GM19395 (cell line): Measurements from ENCODE around the gene MASP1.

Experiments
- ATAC-seq: cut with Tn5 transposase; IDR thresholded peaks from one replicate; pipeline ENCODE4 v1.9.1; 2021; ENCODE audit warnings: mild to moderate bottlenecking, moderate library complexity; ENCODE audit not compliant: unreplicated experiment

The MASP1 gene, protein sequence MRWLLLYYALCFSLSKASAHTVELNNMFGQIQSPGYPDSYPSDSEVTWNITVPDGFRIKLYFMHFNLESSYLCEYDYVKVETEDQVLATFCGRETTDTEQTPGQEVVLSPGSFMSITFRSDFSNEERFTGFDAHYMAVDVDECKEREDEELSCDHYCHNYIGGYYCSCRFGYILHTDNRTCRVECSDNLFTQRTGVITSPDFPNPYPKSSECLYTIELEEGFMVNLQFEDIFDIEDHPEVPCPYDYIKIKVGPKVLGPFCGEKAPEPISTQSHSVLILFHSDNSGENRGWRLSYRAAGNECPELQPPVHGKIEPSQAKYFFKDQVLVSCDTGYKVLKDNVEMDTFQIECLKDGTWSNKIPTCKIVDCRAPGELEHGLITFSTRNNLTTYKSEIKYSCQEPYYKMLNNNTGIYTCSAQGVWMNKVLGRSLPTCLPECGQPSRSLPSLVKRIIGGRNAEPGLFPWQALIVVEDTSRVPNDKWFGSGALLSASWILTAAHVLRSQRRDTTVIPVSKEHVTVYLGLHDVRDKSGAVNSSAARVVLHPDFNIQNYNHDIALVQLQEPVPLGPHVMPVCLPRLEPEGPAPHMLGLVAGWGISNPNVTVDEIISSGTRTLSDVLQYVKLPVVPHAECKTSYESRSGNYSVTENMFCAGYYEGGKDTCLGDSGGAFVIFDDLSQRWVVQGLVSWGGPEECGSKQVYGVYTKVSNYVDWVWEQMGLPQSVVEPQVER

DNA sequence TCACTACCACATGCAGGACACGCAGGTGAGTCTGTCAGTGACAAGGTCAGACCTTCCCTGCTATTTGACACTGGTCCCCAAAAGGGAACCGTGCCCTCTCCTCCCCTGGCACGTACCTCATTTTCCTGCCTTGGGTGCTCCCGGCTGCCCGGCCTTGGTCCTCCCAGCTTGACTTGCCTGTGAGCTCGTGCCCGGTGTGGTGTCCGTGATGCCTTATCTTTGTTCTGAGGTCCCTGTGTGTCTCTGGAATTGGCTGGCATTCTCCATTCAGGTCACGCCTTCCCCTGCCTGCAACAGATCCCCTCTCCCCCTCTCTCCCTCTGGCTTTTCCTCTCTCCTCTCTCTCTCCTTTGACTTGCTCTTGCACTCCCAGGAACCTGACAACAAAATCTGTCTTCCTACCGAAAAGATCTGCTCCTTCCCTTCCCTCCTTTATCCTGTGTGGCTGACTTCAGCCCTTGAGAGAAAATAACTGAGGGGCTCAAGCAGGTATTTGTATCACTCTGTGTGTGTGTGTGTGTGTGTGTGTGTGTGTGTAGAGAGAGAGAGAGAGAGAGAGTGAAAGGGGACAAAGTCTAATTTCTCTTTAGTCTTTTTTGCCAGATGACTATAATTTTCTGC is at the start of gene MASP1:
MASP1 (minus strand) TSS at position 226 of the 621 bp plus-strand sequence; CDS start at position 121, 105 bp downstream.
- ATAC-seq: no peak

DNA sequence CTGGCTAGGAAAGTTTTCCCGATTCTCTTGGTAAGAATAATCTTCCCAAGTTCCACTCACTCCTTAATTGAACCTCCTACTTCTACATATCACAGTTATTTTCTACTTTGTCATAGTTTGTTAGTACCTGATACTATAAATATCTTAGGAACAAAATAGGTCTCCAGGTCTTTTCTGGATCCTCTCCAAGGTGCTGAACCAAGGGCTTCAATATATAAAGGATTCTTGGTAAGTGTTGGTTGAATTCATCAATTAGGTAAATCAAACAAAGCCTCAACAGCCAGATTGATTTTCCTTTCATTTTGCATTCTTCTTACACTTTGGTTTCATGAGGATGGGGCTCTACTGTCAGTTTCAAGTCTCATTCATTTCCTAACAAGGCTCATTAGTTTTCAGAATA is 49.0 kb upstream of the MASP1 start:
- ATAC-seq: no peak

DNA sequence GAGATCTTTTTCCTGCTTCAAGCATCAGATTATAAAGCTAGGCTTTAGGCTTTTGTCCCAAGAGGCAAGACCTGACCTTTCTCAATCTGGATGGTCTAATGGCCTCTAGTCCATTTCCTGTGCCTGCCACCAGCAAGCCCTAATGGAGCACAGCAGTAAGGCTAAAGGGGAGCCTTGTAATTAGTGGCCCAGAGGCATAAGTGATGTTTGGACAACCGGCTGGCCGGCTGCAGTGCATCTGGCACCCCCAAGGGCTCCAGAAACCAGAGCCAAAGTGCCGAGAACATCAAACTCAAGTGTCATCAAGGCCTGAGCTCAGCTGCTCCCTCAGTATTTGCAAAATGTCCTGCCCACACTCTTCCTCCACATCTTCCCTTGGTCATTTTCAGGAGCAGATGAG is 44.8 kb upstream of the MASP1 start:
- ATAC-seq: no peak

DNA sequence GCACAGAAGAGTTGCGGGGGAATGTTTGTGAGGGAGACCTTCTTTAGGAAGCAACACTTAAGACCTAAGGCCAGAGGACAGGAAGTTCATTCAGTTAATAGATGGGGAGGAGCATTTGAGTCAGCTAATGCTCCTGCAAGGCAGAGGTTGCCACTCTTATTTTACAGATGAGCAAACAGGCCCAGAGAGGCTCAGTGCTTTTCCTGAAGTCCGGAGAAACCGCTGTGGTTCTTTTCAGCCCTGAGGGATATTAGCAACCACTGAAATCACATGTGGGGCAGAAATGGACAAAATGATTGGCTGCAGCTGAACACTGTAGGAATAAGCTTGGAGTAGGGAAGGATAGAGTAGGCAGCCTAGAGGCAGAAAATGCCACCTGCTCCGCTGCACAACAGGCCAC is 43.4 kb upstream of the MASP1 start:
- no peak for ATAC-seq

DNA sequence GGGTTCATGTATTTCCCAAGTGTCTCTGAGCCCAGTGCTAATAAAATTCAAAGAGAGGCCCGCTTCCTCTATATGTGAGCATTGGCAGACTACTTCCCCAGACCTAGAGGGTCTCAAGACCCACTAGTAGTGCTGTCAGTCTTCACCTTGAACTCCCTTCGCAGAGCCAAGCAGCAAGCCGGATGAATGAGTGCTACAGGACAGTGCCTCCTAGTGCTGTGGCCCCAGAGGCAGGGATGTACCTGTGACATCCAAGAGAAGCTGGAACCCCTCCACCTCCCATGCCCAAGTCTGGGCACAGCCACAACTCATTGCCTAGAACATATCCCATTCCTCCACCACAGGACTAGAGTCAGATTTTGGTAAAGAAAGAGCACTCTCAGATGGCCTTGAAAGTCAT is 37.2 kb upstream of the MASP1 start:
- ATAC-seq: no peak

DNA sequence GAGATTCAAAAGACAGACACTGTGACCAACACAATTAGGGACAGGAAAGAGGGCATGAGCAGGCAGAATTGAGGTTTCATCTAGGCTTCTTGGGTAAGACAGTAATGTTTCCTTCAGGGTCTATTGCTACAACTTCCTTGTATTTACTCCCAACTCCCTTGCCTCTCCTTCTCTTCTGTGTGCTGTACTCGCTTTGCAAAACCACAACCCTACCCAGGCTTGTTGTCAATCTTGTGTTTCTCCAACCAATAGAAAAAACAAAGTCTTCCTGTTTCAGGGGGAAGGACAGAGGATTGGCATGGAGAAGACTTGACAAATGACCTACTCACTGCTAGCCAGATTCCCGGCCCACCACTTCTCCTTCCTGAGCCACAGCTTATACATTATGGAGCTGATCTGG is 36.3 kb upstream of the MASP1 start:
- ATAC-seq: no peak

DNA sequence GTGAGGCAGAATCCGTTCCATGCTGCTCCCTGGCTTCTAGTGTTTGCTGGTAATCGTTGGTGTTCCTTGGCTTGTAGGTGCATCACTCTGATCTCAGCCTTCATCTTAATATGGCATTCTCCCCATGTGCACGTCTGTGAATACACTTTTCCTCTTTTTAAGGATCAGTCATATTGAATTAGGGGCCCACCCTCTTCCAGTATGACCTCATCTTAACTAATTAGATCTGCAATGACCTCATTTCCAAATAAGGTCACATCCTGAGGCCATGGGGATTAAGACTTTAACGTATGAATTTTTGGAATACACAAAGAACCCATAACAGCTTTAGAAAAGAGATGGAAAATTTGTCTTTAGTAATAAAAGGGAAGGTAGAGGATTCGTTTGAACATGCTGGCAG is 34.1 kb upstream of the MASP1 start:
- ATAC-seq: no peak

DNA sequence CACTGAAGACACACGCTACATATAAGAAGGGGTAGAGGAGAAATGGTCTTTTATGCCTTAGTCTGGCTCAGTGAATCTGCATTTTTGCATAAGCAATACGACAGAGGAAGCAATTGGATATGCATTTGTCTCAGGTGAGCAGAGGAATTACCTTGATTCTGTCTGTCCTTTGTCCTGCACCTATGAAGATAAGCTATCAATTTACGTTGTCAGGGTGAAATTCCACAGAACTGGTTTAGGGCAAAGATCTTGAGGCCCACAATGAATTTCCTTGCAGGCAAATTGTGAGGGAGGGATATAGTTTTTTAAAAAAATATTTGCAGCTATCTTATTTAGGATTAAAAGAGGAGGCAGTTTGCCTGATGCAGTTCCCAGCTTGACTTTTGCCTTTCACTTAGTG is 31.6 kb upstream of the MASP1 start:
- ATAC-seq: no peak

DNA sequence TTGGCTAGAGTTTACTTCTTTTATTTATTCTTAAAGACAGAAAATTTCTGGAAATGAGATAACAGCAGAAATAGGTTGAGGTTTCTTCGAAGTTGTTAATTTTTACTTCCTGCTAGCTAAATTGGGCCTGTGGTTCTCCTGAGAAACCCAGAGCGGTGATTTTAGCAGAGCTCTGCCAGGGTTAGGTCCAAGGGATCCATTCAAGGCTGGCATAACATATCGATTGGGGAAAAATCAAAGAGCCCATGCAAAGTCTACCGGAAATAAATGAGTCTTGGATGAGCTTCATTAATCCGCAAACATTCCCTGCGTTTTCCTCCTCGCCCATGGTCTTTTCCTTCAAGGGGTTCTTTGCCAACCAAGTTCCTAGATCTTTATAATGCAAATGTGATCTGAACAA is 30.8 kb upstream of the MASP1 start:
- ATAC-seq: no peak

DNA sequence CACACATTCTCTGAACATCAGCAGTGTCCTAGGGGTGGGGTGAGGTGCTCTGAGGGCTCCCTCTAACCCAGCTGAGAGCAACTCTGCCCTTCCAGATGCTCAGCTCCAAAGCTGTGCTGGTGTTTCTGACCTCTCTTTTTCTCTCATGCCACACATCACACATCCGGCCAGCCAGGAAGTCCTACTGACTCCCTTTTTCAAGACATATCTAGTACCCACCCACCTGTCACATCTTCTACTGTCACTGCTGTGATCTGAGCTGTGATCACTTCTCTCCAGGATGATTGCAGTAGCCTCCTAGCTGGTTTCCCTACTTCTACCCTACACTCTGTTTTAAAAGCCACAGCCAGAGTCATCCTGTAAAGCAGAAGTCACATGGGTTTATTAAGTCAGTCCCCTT is 30.2 kb upstream of the MASP1 start:
- ATAC-seq: no peak

DNA sequence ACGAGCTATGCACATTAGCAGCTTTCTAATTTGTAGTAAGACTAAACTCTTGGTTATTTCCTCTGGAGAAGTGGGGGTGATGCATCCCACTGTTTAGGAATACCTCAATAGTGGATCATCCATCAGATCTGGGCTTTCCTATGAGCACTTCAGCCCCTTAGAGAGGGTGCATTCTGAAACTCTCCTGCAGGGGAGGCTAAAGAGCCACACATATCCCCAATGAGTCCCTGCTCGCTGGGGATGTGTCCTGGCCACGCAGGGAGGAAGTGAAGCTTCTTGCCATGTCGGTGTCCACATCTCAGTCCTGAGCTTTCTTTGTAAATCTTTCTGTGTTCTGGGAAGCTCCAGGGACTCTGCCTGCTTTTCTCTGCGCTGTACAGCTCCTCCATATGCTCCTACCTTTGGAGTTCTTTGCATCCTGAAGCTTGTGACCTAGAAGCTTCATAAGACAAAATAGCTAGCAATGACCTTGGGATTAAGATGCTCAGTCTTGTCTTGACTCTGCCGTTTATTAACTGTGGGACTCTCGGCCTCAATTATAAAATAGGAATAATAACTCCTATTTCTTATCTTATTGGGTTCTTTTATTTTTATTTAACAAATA is 28.3 kb upstream of the MASP1 start:
- ATAC-seq: peak; percentile 92

DNA sequence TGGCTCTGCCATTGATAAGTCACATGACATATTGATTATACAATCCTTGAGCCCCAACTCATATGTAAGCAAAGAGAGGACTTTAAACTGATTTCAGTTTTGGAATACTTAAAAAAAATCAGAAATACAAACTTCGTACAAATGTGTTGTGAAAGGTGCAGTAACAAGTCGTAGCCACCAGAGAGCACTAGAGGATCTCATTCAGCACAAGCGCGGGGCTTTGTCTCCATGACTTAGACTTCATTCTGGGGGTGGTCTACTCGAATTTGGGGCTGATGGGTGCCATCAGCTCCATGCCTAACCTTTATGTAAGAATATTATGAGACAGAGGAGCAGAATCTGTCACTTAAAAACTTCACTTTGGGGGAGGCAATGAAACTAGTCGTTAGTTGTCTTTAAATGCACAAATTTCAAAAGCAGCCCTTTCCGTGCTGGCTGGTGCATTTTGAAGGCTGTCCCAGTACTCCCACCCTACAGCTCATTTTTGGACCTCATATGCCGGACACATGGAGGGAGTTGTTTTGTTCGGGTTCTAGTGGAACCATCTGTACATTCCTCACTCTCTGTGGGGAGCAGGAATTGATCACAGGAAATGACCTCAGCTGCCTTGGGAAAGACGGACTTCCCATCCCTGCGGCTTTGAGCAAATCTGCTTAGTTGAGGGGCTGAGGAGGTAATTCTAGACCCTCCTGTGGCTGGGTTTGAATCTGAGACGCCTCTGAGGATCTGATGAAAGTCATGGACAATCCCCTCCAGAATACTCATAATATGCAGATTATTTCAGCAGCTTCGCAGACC is 27.5 kb upstream of the MASP1 start:
- no peak for ATAC-seq

DNA sequence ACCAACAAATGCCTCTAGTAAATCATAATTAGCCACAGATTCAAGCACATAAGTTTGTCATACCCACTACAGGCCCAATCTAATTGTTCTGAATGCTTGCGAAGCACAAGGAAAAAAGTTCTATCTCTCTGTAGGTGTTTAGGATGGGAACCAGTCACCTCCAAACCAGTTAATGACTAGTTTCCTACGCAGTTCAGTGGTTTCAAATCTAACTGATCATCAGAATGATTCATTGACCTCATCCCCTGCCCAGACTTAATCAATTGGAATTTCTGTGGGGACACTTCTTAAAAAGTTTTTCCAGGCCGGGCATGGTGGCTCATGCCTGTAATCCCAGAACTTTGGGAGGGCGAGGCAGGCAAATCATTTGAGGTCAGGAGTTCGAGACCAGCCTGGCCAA is 24.3 kb upstream of the MASP1 start:
- ATAC-seq: no peak

DNA sequence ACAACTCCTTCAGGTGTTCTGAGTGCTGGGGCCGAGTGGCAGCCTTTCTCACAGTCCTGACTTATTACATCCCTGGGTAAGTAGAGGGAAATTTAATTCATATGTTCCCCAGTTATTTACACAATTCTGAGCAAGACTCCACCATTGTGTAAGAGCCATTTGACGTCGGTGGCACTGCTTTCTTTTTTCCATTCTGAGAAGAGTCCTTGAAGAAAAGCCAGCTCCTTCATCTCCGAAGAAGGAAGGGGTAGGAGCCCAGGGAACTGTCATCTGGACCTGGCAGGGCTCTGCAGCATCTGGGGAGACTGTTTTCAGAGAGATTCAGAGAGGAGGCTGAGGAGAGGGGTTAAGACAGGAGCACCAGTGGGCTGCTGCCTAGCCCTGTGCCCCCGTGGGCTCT is 22.6 kb upstream of the MASP1 start:
- ATAC-seq: no peak

DNA sequence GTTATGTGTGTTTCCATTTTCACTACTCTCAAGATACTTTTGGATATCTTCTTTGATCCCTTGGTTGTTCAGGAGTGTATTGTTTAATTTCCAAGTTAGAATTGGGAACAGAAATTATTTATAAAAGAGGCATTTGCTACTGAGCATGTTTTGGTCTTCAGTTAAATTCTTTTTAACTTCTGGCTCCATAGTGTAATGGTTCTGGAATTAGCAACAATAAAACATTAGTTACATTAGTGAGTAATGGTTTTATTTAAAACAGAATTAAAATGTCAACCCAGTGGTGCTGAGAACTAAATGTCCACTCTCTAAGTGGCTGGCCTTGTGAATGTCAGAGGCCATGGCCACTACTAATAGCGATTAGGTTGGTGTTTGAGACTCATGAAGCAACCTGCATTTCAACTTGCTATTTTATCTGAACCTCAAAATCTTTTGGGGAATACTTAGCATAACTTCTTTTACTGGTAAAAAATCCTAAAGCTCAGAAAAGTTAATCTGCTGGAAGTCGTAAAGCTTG is 19.5 kb upstream of the MASP1 start:
- no peak for ATAC-seq

DNA sequence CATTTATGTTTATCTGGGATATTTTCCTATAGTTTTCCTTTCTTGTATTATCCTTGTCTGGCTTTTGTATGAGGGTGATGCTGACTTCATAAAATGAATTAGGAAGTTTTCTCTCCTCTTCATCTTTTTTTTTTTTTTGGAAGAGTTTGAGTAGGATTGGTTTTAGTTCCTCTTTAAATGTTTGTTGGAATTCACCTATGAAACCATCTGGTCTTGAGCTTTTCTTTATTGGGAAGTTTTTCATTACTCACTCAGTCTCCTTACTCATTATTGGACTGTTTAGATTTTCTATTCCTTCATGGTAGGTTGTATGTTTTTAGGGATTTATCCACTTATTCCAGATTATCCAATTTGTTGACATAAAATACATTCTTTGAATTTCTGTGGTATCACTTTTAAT is 18.7 kb upstream of the MASP1 start:
- ATAC-seq: no peak

DNA sequence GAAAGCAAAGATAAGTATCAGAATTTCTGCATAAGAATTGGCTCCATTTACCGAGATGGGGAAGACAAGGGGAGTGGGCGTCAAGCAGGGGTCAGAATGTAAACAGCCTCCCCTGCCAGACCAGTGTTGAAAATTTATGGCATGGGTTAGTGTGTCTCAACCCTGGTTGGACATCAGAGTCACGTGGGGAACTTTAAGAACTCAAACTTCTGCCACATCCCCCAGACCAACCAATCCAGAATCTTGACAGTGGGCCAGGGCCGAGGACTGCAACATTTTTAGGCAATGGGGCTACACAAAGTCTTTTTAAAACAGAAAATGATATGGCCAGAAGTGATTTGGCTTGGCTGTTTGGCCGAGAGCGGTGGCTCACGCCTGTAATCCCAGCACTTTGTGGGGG is 14.3 kb upstream of the MASP1 start:
- ATAC-seq: no peak

DNA sequence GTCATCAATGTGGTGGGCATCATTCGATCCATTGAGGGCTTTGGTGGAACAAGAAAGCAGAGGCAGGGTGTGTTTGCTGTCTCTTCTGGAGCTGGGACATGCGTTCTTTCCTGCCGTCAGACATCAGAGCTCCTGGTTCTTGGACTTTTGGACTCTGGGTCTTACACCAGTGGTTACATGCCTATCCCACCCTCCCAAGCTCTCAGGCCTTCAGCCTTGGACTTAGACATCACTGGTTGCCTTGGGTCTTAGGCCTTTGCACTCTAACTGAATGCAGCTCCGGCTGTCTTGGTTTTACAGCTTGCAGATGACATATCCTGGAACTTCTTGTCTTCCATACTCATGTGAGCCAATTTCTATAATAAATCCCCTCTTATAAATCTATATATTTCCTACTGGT is 8.1 kb upstream of the MASP1 start:
- ATAC-seq: no peak

DNA sequence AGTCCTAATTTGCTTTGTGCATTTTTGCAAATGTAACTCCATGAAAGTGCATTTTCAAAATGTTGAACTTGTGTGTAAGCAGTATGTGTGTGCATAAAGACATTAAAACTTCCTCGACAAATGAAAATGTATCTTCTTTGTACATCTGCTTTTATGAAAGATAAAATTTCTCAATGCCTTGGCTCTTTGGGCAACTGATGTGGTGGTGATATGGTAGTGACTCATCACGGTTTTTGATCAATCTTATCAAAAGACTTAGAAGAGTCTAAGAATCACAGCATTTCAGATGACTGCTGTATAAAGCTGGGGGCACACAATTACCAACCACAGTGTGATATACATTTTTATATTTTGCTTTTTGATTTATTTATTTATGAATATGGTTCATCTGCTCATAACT is 5.4 kb upstream of the MASP1 start:
- ATAC-seq: no peak

DNA sequence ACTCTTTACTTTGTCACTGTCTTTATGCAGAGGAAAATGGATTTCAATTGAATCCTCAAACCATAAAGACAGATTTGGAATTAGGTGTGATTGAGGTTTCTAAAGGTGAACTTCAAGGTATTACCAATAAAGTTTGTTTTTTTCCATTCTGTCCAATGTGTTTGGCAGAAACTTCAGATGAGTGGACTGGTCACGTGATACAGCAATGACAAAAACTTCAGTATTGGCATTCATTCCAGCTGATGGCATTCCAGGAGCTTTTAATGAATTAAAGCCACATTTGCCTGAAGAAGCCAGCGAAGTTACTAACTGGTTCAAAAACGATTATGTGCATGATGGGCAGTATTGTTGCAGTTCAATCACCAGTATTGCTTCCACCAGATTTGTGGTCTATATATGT is 4.5 kb upstream of the MASP1 start:
- ATAC-seq: no peak
